ENCODE measurements around the gene STPG2.

- TF ChIP-seq CTCF (IDR thresholded peaks at IDR 0.05) (no peak), POLR2A (IDR thresholded peaks at IDR 0.05) (no peak), EP300 (IDR thresholded peaks at IDR 0.05; ENCODE audit: low read depth) (no peak), POLR2AphosphoS5 (IDR thresholded peaks at IDR 0.05) (no peak)
These were observed 324.0 kb downstream of the STPG2 start for GRCh38 chr4:97819294-97819693.

All from transverse colon (tissue), 4 donors.